Keratinocyte (primary cell): ENCODE data around the gene ATG9B.

Source experiments
- EZH2 ChIP-seq: IDR thresholded peaks from one replicate; pipeline ENCODE4 v1.6.1; 2012; ENCODE audit warnings: inconsistent platforms, mild to moderate bottlenecking, low read length, moderate library complexity
- TF ChIP-seq, protein P1 (sequence below), 3 experiments: IDR thresholded peaks in 1 of 3; conservative IDR thresholded peaks in 1 of 3; optimal IDR thresholded peaks in 1 of 3; 2 replicates in 2 of 3; 3 replicates in 1 of 3; pipeline versions ENCODE3 to v1.5.1; 2011; ENCODE audit warnings: low read length in 3 of 3, mild to moderate bottlenecking in 3 of 3, moderate library complexity in 2 of 3, control low read depth in 1 of 3, inconsistent platforms in 1 of 3; ENCODE audit not compliant: insufficient read depth in 2 of 3; ENCODE audit errors: extremely low read depth in 1 of 3

DNA sequence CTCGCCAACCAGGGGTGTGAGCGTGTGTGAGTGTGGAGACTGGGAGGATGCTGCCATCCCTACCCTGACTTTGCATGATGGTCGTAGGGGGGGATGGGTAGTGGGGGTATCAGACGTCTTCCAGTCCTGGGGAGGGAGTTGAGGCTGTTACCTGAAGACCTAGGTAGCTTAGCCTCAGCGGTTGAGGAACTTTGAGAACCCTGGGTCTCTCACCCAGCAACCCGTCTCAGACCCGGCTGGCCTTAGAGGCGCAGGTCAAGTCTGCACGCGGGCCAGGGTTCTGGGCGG, 37.8 kb upstream of the ATG9B start:
- no peak for TF ChIP-seq EZH2
- TF ChIP-seq, protein P1, sequence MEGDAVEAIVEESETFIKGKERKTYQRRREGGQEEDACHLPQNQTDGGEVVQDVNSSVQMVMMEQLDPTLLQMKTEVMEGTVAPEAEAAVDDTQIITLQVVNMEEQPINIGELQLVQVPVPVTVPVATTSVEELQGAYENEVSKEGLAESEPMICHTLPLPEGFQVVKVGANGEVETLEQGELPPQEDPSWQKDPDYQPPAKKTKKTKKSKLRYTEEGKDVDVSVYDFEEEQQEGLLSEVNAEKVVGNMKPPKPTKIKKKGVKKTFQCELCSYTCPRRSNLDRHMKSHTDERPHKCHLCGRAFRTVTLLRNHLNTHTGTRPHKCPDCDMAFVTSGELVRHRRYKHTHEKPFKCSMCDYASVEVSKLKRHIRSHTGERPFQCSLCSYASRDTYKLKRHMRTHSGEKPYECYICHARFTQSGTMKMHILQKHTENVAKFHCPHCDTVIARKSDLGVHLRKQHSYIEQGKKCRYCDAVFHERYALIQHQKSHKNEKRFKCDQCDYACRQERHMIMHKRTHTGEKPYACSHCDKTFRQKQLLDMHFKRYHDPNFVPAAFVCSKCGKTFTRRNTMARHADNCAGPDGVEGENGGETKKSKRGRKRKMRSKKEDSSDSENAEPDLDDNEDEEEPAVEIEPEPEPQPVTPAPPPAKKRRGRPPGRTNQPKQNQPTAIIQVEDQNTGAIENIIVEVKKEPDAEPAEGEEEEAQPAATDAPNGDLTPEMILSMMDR (optimal IDR thresholded peaks at IDR 0.05 in 1 of 3, IDR thresholded peaks at IDR 0.05 in 1 of 3, conservative IDR thresholded peaks at IDR 0.05 in 1 of 3; ENCODE audit: extremely low read depth in 1 of 3, insufficient read depth in 2 of 3, low read length in 3 of 3), result no peak
